GM18909 (cell line): Measurements from ENCODE around the gene DOK5.

Source experiments
- ATAC-seq: cut with Tn5 transposase; IDR thresholded peaks from one replicate; pipeline ENCODE4 v1.9.1; 2021; ENCODE audit warnings: mild to moderate bottlenecking; ENCODE audit not compliant: unreplicated experiment, poor library complexity

DOK5 gene

DNA sequence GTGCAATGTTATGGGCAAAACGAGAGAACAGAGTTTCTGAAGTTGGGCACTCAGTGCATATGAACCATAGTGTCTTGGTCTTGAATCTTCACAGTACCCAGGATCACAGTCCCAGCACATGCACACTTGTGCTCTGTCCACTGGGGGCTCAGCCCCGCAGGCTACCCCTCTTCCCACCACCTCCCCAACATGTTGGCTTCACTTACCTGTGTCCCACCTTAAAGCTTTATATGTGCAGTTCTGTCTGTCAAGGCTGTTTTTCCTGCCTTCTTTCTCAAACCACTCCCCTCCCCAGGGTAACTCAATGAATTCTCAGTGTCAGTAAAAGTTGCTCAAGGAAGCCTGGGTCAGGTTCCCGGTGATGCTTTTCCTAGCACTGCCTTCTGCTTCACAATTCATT lies 129.9 kb downstream of the DOK5 start:
- ATAC-seq: no peak

DNA sequence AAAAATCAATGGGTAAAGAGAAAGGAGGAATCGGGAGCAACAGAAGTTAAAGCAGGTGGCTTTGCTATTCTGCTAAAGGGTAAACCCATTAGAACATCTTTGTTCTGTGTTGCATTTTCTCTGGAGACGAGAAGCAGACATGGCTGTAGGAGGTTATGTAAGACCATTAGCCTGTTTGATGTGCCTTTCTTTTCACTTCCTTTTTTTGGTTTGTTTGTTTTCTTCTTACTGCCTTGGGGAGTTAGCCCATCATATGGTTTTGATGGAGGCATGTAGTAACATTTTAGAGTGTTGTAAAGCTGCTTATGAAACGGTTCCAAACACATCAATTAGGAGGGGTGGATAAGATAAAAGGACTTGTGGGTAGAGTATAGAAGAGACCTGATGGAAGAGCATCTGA lies 131.0 kb downstream of the DOK5 start:
- no peak for ATAC-seq

DNA sequence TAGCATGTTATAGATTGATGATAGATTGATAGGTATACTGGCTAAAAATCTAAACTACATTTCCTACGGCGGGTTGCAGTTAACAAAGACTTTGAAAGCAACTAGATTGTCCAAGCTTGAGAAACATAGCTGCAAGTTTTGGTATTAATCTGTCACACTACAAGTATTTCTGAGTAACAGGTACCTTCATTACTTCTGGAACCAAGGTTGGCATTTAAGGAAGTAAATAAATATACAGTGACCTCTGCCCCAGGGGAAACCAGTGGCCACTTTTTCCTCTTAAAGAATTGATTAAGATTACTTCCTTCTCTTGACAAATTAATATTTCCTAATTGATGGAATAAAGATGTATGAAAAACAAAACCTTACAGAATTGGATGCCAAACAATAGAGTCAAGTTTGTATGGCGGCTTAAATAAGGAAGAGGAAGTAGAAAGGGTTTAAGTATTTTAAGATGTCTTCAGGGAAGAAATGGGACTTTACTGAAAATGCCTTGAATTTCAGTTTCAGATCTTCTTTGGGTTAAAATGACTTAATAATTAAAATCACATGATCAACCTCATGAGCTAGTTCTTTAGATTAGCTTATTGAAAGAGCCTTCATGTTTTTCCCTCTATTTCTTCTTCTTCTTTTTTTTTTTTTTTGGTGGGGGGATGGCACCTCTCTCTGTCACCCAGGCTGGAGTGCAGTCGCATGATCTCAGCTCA lies 132.8 kb downstream of the DOK5 start:
- no peak for ATAC-seq

DNA sequence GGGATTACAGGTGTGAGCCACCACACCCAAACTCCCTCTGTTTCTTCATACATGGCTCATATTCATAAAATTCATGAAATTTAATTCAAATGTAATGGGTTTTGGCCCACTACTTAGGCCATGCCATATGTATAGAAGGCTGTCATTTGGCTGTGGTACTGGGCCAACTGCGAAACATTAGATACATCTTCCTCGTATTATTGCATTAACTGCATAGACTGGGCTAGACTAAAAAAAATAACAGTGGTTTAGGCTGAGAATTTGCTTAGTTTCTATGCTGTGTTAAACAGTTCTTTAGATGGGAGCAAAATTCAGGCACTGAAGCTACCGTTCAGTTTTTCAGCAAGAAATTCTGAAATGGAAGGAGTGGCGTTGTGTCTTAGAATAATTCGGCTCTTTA lies 133.6 kb downstream of the DOK5 start:
- ATAC-seq: no peak

DNA sequence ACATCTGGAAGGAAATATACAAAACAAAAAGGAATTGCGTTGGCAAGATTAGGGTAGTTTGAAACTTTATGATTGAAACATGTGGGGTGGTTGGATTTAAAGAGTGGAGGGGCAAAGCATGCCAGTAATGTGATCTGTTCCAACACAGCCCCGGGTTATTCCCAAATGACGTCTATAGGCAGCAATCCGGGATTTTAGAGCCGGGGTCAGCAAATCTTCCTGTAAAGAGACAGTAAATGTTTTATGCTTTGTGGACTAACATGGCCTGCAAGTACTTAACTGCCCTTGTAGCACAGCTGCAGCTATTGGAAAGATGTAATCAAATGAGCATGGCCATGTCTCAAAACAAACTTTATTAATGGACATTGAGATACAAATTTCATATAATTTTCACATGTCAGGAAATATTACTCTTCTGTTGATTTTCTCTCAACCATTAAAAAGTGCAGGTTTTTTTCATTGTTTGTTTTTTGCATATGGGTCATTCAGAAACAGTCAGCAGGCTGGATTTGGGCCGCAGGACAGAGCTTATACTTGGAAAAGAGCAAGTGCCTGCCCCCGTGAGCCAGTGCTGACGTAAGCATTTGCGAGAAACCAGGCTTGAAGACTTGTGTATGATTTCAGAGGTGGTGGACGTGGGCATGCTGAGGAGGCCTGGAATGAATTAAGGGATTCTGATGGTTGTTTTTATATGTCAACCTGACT lies 136.5 kb downstream of the DOK5 start:
- no peak for ATAC-seq

DNA sequence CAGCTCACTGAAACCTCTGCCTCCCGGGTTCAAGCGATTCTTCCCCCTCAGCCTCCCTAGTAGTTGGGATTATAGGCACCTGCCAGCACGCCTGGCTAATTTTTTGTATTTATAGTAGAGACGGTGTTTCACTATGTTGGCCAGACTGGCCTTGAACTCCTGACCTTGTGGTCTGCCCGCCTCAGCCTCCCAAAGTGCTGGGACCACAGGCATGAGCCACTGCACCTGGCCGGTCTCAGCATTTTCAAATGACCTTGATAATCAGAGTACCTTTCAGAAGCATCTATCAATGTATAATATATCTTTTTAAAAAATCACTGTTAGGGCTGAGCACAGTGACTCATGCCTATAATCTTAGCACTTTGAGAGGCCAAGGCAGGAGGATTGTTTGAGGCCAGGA lies 143.0 kb downstream of the DOK5 start:
- ATAC-seq: no peak

DNA sequence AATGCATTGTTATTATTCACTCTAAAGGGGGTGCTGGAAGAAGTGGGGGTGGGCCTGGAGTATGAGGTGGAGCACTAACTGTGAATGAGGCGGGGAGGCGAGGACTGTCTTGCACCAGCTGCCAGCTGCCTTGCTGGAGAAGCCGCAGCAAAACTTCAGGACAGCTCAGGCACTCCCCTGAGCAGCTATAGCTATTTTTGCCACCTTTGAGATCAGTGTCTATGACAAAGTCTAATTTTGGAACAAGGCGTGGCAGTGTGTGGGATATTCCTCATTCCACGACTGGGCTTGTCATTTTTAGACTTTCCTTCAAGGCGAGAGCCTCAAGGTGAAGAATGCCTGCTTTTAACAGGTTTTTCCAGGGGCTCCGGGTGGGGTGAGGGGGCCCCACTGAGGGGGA lies 143.8 kb downstream of the DOK5 start:
- no peak for ATAC-seq

DNA sequence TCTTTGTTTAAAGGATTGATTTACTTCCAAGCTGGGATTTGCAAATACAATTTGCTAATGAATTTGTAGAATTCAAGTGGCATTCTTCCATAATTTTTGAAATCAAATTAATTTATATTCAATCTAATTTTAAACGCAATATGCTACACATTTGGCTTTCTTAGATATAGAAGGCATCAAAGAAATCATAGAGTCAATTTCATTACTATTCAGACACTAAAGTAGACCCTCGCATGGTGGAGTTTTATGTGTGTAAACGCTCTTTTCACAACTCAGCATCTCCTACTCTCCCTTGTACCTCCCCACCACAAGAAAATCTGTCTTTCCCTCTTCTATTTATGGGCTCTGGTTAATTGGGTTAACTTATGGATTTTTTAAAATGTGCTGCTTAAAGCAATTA lies 144.3 kb downstream of the DOK5 start:
- no peak for ATAC-seq

DNA sequence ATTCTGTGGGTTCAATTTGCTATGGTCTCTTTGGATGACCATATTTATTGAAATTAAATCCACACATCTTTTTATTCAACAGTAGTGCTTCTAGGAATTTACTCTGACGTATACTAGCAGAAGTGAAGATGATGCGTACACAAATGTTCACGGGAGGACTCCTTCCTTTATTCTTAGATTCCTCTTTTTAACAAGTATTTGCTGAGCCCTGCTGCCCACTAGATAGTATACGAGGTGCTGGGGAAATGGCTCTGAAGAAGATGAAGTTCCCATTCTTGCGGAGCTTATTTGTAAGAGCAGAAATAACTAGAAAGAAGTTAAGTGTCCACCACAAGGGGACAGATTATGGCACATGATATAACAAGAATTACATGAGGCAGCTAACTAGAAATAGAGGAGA lies 145.2 kb downstream of the DOK5 start:
- no peak for ATAC-seq

DNA sequence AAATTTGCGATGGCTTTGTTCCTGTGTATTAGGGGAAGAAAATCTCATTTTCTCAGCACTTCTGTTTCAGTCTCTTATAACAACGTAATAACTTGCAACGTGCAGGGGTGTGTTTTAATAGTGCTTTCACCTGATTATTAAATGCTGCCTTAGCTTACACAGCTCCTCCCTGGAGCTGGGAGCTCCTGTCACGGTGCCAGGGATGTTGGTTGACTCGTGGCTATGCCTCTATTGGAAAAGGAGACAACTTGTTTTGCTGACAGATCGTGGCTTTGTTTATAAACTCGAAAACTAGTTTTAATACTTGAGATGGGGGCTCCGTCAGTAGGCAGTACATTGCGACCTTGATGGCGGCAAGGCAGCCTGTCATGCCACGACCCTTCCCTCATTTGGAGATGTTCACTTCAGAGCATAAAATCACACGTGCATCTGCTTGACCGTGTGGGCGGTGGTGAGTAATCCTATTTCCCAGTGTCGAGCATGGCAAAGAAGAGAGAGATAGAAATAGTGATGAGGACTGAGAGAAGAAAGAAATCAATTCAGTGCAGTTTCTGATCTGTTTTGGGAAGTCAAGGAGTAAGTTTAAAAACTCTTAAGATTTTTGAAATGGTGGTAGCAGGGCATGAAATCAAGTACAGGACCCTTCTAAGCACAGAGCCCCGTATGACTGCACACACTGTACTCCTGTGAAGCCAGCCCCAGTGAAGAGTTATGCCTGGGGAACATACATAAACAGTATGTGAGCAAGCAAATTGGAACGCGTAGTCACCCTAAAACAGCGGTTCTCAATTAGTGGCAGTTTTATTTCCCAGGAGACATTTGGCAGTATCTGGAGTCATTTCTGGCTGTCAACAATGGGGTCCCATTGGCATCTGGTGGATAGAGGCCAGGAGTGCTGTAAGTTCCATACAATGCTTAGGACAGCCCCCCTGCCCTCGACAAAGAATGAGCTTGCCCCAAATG lies 147.2 kb downstream of the DOK5 start:
- no peak for ATAC-seq

DNA sequence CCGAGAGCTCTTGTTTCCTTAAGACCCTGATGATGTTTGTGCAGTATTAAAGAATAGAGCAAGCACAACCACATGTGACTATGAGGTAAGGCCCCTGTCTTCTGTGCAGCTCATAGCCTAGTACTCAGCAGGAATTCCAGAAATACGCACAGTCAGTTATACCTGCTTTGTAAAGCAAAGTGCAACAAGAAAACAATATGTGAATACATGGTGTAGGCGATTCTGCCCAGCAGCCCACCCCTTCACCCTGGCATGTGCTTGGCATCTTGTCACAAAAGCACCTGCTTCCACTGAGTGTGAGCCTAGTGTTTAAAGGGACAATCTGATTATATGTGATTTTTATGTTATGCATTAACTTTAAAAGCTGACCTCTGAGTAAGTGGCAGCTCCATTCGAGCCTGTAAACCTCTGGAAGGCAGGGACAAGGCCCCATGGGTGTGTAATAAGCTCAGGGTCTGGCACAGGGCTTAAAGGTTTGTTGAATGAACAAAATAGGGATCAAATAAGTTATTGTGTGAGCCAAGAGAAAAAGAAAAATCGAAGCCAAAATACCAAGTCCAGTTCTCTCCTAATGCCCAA lies 148.7 kb downstream of the DOK5 start:
- ATAC-seq: no peak

DNA sequence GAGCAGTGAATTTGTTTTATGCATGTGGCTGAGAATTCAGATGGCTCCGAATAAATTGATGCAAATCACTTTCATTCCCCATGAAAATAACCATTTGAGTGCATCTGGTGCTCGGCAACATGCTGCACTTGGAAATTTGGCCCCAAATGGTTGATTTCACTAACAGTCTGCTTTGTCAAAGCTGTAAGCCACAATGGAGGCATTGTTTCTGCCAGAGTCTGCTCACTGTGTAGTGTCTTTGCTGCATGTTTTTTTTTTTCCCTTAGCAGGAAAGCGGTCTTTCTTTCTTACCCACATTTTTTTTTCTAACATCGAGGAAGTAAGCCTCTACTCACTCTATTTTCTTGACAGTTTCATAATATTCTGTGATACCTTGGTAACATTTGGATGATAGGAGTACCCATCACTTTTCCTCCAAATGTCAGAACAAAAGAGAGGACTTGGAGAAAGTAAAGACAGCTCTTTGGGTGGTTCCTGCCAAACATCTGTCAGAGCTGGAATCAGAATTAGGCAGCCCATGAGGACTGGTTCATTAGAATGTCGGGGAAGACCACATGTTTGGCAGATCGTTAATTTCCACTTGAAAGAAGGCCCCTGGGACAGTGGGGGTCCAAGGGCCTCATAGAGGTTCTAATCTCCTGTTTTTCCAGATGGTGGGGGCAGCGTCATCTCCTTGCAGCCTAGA lies 149.5 kb downstream of the DOK5 start:
- ATAC-seq: no peak

DNA sequence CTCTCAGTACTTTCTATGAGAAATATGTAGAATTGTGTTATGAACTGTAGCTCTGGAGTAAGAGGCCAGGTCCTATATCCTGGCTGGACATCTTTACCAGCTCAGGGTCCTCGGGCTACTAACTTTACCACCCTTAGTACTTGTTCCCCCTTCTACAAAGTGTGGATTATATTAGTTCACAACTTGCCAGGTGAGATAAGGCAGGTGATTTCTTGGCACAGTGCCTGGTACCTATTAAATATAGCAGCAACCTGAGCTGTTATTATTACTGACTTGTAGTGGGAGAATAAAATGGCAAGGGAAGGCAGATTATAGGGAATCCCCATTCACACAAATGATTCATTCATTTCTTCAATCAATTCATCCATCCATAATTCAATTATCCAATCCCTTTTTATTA lies 150.1 kb downstream of the DOK5 start:
- no peak for ATAC-seq

DNA sequence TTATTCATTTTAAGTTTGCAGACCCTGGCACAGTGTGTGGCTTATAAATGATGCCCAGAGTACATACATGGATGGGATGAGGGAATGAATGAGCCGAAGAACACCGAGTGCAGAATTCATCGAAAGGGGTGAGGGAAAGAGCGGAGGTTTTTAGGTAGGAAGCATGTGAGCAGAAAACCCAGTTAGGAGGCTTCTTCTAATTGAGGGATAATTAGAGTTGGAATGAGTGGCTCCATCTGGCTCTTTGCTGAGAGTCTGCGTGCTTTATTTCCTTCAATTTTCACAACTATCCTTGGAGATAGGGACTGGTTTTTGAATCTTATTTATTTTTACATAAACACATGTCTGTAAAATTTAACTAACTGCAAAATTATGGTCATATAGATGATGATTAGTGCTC lies 150.7 kb downstream of the DOK5 start:
- ATAC-seq: no peak

DNA sequence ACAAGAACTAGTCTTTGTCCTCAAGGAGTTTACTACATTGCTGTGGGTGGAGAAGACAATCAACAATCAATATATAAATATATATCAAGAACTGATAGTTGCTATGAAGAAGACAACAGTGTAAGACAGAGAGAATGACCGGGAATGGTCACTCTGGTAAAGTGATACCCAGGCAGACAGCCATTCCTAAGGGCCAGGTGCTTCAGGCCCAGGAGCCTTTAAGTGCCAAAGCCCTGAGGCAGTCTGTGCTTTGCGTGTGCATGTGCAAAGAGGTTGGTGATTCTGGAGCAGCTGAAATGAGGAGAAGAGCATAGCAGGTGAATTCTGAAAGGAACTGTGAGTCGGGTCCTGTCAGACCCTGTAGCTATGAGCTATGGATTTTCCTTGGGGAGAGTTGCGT lies 154.2 kb downstream of the DOK5 start:
- ATAC-seq: no peak

DNA sequence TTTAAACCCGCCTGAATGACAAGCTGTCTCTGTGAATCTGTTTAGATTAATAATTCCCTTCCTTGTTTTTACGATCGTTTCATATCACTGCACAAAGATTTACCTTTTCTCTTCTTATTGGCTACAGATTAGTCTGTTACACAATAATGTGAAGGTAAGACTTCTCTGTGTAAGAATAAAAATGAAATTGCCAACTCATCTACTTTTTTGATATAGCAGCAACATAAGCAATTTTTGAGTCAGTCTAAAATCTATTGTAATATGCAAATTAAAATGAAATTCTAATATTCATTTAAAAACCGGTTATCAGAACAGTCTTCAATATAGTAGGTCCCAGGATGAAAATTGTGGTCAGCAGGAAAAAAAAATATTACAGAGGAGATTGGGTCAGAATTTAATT lies 155.2 kb downstream of the DOK5 start:
- no peak for ATAC-seq

DNA sequence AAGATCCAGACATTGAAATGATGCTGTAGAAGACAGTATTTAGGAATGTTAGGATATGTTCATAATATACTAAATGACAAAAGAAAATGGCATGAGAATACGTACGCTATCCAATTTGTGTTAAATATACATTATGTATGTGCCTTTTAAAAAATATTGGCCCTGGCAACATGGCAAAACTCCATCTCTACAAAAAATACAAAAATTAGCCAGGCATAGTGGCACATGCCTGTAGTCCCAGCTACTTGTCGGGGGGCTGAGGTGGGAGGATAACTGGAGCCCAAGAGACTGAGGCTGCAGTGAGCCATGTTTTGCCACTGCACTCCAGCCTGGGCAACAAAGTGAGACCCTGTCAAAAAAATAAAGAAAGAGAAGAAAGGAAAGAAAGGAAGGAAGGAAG lies 155.7 kb downstream of the DOK5 start:
- ATAC-seq: no peak

DNA sequence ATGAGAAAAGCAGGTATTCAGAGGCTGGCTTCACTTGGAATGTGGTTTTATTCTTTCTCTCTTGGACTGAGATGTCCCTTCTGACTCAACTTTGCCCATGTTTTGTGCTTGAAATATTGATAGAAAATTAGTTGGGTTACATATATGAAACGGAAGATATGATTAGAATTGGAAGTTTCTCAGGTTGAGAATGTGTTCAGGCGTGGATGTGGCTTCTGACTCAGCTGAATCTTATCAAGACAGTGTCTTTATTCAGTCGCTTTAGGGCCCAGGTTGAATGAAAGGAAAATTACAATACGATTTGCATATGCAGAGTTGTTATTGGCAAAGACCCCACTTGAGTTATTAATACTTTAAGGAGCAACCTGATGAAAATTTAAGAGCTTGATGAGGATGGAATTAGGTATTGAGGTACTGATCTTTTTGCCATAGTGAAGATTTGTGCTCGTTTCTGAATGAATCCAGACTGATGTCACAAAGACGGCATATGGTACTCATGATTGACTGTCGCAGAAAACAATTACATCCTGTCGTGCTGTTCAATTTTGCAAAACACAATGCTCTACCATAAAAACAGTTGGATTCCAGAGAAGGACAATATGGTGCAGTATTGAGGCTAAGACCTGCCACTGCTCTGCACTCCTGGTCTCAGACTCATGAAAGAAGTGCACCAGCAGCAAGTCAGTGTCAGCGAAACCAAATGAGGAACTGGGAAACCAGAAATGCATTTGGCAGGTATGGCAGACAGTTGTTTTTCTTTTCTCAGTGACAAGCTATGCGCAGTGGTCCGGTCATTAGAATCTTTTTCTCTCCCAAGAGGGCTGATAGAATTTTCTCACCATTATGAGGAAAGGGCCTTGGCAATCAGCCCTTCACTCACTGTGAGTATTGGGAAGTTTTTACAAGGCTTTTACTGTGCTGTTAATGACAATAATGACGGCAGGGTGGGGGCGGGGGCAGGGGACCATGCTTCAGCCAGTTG lies 158.3 kb downstream of the DOK5 start:
- ATAC-seq: peak; percentile 98

DNA sequence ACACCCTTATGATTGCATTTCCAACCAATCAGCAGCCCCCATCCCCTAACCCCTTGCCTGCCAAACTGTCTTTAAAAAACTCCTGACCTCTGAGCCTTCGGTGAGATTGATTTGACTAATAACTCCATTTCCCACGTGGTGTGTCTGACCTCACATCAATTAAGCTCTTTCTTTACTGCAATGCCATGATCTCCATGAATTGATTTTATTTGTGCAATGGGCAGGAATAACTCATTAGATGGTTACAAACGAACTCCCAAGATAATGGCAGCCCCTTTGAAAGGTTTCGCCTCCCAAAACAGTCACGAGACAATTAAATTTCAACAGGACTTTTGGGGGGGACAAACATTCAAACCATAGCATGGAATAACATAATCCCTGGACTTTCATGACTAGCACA lies 161.2 kb downstream of the DOK5 start:
- ATAC-seq: no peak
